HG02623 (cell line): ENCODE results near the gene MAP4K4.
"Not testable (repeated sequence)": the region's sequence is repeated elsewhere in the genome, so short reads cannot be mapped to it uniquely, and the experiment has no call there.

Source experiments
- ATAC-seq: cut with Tn5 transposase; IDR thresholded peaks from one replicate; pipeline ENCODE4 v1.9.1; 2021; ENCODE audit warnings: moderate library complexity; ENCODE audit not compliant: unreplicated experiment

The MAP4K4 gene

GRCh38 chr2:101741775-101742520, 44.4 kb downstream of the MAP4K4 start:
- ATAC-seq, result no peak

- ATAC-seq, result no peak
These were observed 45.0 kb downstream of the MAP4K4 start for GRCh38 chr2:101742547-101742946.

GRCh38 chr2:101743288-101743687, 45.8 kb downstream of the MAP4K4 start:
- ATAC-seq, result no peak

DNA sequence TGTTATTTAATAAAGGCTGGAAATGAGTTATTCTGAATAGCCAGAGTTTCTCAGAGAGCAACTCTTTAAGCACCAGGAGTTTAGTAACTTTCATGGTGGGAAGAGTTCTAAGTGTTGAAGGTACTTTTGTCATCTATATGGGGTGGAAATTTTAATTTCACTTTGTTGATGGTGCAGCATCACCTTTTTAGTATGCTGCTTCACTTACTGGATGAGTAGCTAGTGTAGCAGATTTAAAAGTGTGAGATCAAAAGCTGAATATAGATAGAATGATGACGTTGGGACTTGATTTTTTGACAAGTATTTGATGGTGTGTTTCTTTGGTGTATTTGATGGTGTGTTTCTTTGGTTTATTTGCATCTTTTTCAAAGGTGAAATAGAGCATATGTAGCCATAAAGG, 47.3 kb downstream of the MAP4K4 start:
- ATAC-seq, result no peak

DNA sequence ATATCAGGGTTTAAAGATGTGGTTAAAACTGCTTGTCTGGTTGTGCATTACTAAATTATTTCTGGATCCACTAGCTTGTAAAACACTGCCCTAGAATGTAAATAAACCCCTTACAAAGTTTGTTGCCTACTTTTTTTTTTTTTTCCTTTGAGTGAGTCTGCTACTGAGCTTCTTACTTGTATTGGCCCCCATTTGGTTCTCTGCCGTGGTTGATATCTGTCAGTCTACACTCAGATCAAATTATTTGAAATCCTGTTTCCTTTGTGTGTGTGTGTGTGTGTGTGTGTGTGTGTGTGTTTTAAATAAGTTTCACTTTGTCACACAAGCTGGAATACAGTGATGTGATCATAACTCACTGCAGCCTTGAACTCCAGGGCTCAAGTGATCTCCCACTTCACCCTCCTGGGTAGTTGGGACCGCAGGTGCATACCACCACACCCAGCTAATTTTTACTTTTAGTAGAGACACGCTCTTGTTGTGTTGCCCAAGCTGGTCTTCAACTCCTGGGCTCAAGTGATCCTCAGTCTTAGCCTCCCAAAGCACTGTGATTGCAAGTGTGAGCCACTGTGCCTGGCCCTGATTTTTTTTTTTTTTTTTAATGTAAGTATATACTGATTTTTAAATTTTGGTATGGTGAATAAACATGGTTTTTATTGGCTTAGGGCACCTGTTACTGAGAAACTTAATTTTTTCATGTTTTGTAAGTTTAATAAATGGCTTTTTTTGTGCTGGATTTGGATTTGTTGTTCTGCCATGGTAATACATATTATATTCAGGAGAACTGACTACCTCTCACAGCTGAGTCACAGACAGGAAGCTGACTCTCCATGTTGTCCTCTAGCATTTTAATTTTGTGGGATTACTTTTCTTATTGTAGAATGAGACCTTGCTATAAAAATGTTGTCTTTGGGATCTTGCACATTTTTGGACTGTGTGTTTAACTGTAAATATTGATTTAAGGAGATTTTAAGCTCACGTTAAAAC, 48.5 kb downstream of the MAP4K4 start:
- no peak for ATAC-seq

DNA sequence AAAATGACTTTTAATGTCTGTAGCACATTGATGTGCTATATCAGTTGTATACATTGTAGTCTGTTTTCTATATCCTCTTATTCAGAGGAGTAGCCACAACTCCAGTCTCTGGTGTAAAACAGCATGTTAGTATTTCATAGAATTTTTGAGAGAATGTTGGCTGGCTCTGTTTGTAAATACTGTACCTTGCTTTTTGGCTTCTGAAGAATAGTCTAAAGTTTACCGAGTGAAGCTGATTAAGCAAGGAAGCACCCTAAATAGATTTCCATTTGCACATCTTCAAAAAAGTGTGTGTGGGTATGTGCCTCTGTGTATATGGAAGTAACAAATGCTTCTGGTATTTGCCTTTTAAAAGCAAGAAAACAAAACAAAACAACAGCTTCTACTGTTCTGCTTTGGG, 50.5 kb downstream of the MAP4K4 start:
- ATAC-seq, result no peak

DNA sequence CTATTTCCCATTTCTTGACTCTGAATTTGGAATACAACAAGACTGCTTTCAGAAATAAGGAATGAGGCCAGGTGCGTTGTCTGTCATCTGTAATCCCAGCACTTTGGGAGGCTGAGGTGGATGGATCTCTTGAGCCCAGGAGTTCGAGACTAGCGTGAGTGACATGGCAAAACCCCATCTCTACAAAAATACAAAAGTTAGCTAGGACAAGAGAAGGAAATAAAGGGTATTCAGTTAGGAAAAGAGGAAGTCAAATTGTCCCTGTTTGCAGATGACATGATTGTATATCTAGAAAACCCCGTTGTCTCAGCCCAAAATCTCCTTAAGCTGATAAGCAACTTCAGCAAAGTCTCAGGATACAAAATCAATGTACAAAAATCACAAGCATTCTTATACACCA, 51.0 kb downstream of the MAP4K4 start:
- not testable (repeated sequence) for ATAC-seq

GRCh38 chr2:101750688-101751087, 53.2 kb downstream of the MAP4K4 start:
- no peak for ATAC-seq

DNA sequence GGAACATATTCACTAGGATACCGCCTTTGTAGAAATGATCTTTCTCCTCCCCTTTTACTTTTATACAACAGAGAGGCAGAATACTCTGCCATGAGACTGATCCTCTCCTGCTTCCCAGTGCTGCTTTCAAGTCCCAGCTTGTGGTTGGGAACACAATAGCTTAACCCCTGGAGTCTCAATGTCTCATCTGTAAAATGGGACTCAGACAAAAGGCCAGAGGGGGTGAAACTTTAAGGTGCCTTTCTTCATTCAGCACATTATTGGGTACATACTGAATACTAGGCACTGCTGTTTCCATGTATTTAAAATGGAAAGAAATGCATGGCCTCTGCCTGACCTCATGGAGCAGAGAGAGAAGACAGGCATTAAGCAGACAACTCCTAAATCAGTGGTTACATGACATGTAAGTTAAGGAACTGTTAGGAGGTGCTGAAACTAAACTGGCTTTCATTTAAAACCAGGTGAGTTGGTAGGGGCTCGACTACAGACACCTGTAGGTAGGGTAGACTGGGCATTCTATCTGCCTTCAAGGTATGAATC, 53.8 kb downstream of the MAP4K4 start:
- no peak for ATAC-seq

GRCh38 chr2:101751875-101752619, 54.5 kb downstream of the MAP4K4 start:
- peak; percentile 65 for ATAC-seq

GRCh38 chr2:101752716-101753616, 55.5 kb downstream of the MAP4K4 start:
- ATAC-seq, result no peak

GRCh38 chr2:101753720-101754490, 56.4 kb downstream of the MAP4K4 start:
- ATAC-seq, result no peak

DNA sequence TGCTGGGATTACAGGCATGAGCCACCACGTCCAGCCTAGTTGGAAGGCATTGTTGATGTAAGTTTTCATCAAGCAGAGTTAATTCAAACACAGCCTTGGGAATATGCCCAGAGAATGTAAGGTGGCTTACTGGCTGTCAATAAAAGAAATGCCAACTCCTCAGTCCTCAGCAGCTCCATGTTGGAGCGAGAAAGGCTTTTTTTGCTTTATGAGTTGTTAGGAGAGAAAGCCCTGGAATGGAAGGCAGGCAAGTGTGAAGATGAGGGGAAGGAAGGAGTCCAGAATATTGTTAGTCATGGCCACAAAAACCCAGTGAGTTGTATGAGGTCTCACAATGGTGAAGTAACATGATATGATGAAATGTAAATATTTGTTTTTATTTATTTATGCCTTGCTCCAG, 57.1 kb downstream of the MAP4K4 start:
- no peak for ATAC-seq

DNA sequence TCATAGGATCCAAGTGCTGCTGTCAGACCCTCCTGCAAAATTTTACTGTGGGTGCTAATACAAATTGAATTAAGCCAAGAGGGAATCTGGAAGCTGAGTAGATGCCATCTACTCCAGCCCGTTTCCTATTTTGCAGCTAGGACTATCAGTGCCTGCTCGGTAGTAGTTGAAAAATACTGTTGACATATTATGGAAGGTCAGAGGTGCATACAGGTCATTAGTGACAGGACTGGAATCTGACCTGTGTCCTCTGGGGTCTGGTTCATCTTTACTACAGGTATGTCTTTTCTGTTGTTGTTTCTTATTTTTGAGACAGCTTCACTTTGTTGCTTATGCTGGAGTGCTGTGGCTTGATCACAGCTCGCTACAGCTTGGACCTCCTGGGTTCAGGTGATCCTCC, 58.8 kb downstream of the MAP4K4 start:
- no peak for ATAC-seq

DNA sequence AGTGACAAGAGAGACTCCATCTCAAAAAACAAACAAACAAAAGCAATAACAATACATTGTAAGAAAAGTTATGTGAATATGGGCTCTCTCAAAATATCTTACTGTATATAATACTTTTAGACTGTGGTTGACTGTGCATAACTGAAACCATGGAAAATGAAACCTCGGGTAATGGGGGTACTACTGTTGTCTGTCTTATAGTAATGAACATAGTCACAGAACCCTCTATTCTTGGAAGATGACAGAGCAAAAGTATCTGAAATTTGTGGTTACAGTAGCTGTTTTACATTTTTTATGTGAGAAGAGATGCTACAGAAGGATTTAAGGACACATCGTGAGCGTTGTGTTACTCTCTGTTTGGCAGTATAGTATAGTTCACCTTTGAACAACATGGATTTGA, 60.5 kb downstream of the MAP4K4 start:
- ATAC-seq, result peak; percentile 48

DNA sequence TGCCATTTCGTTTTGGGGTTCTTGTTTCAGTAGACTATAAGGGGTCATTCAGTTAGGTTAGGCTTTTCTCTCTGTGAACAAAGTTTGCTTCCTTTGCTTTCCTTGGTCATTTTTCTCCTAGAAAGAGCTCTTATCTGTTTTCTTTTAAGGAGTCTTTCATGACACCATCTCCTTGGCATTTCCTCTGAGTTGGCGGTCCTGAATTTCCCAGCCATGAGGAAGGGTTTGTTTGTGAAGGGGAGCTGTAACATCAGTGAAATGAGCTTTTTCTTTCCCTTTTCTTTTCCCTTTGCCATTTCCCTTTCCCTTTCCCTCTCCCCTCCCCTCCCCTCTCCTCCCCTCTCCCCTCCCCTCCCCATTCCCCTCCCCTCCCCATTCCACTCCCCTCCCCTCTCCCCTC, 61.7 kb downstream of the MAP4K4 start:
- no peak for ATAC-seq

- ATAC-seq, result no peak
These were observed 65.1 kb downstream of the MAP4K4 start for GRCh38 chr2:101762451-101763171.

- no peak for ATAC-seq
These were observed 66.2 kb downstream of the MAP4K4 start for GRCh38 chr2:101763496-101764333.
